Chondrocyte (in vitro differentiated cells): ENCODE data around the gene TBXAS1. TPM values are rescaled to one million over a fixed set of nuclear protein-coding genes. Genes with fewer than 3 reads are reported as not detected.

ENCODE experiments used
- DNase-seq: peaks from one replicate; pipeline ENCODE4 v3.0.0; 2021; ENCODE audit warnings: mixed read lengths, low spot score
- H3K27ac Mint-ChIP-seq: one replicate; pipeline ENCODE4 v1.8.0; 2021; ENCODE audit warnings: mild to moderate bottlenecking, moderate library complexity, mixed read lengths; ENCODE audit not compliant: unreplicated experiment
- H3K27me3 Mint-ChIP-seq: 2 replicates; pipeline ENCODE4 v1.8.0; 2021; ENCODE audit warnings: low read depth, mixed read lengths
- H3K36me3 Mint-ChIP-seq: 2 replicates; pipeline ENCODE4 v1.8.0; 2021; ENCODE audit warnings: low read depth, mixed read lengths
- H3K4me1 Mint-ChIP-seq: 2 replicates; pipeline ENCODE4 v1.8.0; 2021; ENCODE audit warnings: low read depth, mild to moderate bottlenecking, mixed read lengths
- H3K4me3 Mint-ChIP-seq: one replicate; pipeline ENCODE4 v1.8.0; 2021; ENCODE audit warnings: mild to moderate bottlenecking, moderate library complexity, mixed read lengths; ENCODE audit not compliant: unreplicated experiment
- H3K9me3 Mint-ChIP-seq: 2 replicates; pipeline ENCODE4 v1.8.0; 2021; ENCODE audit warnings: low read depth, mixed read lengths
- total RNA-seq: library from RNA; stranded (reverse); gene quantifications from 3 replicates; pipeline ENCODE4 v1.2.1, GENCODE V29; 2021
- TF ChIP-seq, protein P1 (sequence below): fragments of 200-600 bp; sonication (generic); IDR thresholded peaks from 2 replicates; pipeline ENCODE4 v1.5.0; 2021; ENCODE audit warnings: antibody characterized with exemption, mild to moderate bottlenecking, moderate library complexity

TBXAS1 gene
- total RNA-seq, 1 donor from 2014 or later, result 2.4 TPM

DNA sequence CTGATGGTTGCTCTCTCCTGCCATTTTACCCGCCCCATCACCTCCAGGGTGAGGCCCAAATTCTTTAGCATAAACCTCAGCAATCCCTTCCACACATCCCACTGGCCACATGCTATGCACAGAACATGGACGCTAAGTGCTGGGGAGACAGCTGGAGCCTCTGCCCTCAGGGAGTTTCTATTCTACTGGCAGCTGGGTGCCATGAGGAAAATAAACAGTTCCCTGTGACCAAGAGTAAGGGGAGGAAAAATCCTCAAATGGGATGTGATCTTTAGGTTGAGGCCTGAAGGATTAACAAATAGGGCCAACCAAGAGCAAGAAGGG lies 232.5 kb downstream of the TBXAS1 start:
- peaks cover 36% of the 10 kb centered on the region for H3K4me1 Mint-ChIP-seq
- no peaks in the 10 kb centered on the region for H3K27me3 Mint-ChIP-seq
- TF ChIP-seq, protein P1, sequence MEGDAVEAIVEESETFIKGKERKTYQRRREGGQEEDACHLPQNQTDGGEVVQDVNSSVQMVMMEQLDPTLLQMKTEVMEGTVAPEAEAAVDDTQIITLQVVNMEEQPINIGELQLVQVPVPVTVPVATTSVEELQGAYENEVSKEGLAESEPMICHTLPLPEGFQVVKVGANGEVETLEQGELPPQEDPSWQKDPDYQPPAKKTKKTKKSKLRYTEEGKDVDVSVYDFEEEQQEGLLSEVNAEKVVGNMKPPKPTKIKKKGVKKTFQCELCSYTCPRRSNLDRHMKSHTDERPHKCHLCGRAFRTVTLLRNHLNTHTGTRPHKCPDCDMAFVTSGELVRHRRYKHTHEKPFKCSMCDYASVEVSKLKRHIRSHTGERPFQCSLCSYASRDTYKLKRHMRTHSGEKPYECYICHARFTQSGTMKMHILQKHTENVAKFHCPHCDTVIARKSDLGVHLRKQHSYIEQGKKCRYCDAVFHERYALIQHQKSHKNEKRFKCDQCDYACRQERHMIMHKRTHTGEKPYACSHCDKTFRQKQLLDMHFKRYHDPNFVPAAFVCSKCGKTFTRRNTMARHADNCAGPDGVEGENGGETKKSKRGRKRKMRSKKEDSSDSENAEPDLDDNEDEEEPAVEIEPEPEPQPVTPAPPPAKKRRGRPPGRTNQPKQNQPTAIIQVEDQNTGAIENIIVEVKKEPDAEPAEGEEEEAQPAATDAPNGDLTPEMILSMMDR, result no peak
- H3K9me3 Mint-ChIP-seq, result peaks cover 11% of the 10 kb centered on the region
- no peak for DNase-seq
- H3K27ac Mint-ChIP-seq, result peak overlapping the region; percentile 29
- H3K4me3 Mint-ChIP-seq, result peak overlapping the region; percentile 71
- peaks cover 3% of the 10 kb centered on the region for H3K36me3 Mint-ChIP-seq

DNA sequence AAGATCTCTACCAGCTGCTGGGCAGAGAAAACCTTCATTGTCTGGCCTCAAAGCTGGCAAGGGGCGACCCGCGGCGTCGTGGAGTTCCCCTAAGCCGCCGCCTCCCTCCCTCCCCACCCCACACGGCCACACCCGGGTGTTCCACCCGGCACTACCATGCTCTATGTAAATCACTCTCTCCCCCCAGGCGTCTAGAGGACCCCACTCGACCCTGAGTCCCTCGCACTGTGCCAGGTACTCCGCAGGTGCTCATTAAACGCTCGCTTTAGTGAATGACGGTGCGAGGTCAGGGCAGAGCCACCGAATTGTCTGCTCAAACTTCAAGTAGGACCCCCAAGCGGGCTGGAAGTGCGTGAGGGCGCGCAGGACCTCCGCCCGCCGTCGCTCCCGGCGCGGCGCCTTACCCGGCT lies 233.1 kb downstream of the TBXAS1 start:
- Mint-ChIP-seq H3K27ac (peak overlapping the region; percentile 74), H3K9me3 (peaks cover 17% of the 10 kb centered on the region), H3K27me3 (no peaks in the 10 kb centered on the region), H3K4me3 (peak overlapping the region; percentile 71), H3K36me3 (peaks cover 8% of the 10 kb centered on the region), H3K4me1 (peaks cover 36% of the 10 kb centered on the region)
- DNase-seq, result no peak
- TF ChIP-seq, protein P1, result no peak

DNA sequence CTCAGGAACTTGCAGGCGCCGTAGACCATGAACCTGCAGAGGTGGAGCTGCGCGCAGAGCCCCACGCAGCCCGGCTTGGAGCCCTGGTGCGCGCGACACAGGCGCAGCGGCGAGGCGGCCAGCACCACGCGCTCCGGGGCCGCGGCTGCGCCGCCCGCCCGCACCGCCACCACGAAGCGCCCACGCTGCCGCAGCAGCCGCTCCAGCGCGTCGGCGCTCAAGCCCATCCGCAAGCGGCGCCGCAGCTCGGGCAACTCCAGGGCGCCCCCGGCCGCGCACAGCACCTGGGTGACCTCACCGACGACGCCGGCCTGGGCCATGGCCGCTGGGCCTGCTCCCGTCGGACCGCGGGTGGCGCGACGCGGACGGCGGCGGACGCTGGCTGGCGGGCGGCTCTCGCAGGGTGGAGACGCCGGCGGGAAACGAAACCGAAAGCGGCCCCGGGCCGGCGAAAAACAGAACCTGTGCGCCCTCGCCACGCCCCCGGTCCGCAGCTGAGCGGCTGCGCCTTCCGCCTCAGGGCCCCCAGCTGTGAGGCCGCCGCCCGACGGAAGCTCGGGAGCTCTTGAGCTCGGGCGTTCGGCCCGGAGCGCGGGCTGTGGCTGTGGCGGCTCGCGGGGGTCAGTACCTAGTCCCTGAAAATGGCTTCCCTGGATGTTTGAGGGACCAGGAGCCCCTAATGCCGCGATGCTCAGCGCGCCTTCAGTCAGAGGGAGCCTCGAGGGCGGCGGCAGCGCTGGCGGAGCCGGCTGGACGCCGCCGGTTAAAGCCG lies 233.7 kb downstream of the TBXAS1 start, which contains the start of gene PARP12:
PARP12 (minus strand) TSS at position 424 of the 772 bp plus-strand sequence; CDS start at position 320, 104 bp downstream.
- no peak for DNase-seq
- Mint-ChIP-seq H3K4me1 (peaks cover 36% of the 10 kb centered on the region), H3K36me3 (peaks cover 9% of the 10 kb centered on the region), H3K4me3 (peak within 1 kb of the TSS; percentile 71), H3K9me3 (peaks cover 21% of the 10 kb centered on the region), H3K27ac (peak within 1 kb of the TSS; percentile 74), H3K27me3 (no peaks in the 10 kb centered on the region)
- TF ChIP-seq, protein P1, result peak; percentile 7

DNA sequence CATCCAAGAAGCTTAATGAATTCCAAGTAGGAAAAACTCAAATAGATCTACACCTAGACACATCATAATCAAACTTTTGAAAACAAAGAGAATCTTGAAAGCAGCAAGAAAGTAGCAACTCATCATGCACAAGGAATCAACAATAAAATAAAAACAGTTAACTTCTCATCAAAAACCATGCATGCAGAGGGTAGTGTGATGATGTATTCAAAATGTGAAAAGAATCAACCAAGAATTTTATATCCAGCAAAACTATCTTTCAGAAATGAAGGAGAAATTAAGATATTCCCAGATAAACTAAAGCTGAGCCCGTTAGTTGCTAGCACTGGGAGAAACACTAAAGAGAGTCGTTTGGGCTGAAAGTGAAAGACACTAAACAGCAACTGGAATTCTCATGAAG lies 238.0 kb downstream of the TBXAS1 start:
- Mint-ChIP-seq H3K9me3 (peaks cover 43% of the 10 kb centered on the region), H3K4me3 (no peak overlapping the region), H3K36me3 (peaks cover 16% of the 10 kb centered on the region), H3K27me3 (no peaks in the 10 kb centered on the region), H3K4me1 (no peaks in the 10 kb centered on the region), H3K27ac (no peak overlapping the region)
- no peak for DNase-seq
- TF ChIP-seq, protein P1, result no peak

DNA sequence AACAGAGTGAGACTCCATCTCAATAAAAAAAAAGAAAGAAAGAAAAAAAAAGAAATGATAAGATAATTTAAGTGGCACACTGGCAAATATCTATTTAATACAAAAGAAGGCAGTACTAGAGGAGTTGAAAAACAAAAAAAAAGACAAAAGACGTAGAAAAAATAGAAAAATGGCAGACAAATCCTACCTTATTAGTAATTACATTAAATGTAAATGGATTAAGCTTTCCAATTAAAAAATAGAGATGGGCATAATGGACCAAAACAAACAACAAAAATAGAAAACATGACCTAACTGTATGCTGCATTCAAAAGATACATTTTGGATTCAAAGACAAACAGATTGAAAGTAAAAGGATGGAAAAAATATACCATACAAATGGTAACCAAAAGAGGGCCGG lies 239.0 kb downstream of the TBXAS1 start:
- no peak for DNase-seq
- Mint-ChIP-seq H3K9me3 (peaks cover 43% of the 10 kb centered on the region), H3K27me3 (no peaks in the 10 kb centered on the region), H3K27ac (no peak overlapping the region), H3K4me3 (no peak overlapping the region), H3K36me3 (peaks cover 16% of the 10 kb centered on the region), H3K4me1 (no peaks in the 10 kb centered on the region)
- TF ChIP-seq, protein P1, result no peak
